PC-3 (cell line): ENCODE data around the gene MALRD1. TPM values are rescaled to one million over a fixed set of nuclear protein-coding genes. Genes with fewer than 3 reads are reported as not detected.

ENCODE experiments used
- ATAC-seq: fragments of 200-7000 bp; cut with Tn5 transposase; 2 replicates; pipeline ENCODE4 v1.9.1; 2020; ENCODE audit warnings: mild to moderate bottlenecking, moderate library complexity
- BruUV-seq: library from RNA; stranded (reverse); fragments of 400-500 nt; replicated peaks from 2 replicates; lab custom pipeline; 2021; lab: Mats Ljungman, UMichigan
- CTCF ChIA-PET: fragments of 300-600 bp; sonication (Branson Sonifier 250); formaldehyde crosslinking; loops from one replicate; lab custom pipeline; 2022; ENCODE audit warnings: antibody characterized with exemption; lab: Charles Lee
- POLR2A ChIA-PET: fragments of 300-600 bp; sonication (Branson Sonifier 250); formaldehyde crosslinking; loops from one replicate; lab custom pipeline; 2022; ENCODE audit warnings: antibody characterized with exemption; ENCODE audit not compliant: unreplicated experiment; lab: Charles Lee
- DNase-seq: peaks from one replicate; pipeline ENCODE4 v3.0.0-alpha.2; 2015
- H2AFZ ChIP-seq: fragments of 300-600 bp; sonication (generic); 2 replicates; pipeline ENCODE4 v1.6.0; 2016; ENCODE audit warnings: antibody characterized with exemption, low read length
- H3F3A ChIP-seq: fragments of 300-600 bp; sonication (generic); one replicate; pipeline ENCODE4 v1.6.0; 2017; ENCODE audit warnings: antibody characterized with exemption, low read length, control low read depth, mild to moderate bottlenecking; ENCODE audit not compliant: unreplicated experiment
- H3K27ac ChIP-seq: fragments of 300-600 bp; sonication (generic); 2 replicates; pipeline ENCODE4 v1.5.1; 2016; ENCODE audit warnings: mild to moderate bottlenecking, low read length
- H3K27me3 ChIP-seq: fragments of 300-600 bp; sonication (generic); 2 replicates; pipeline ENCODE4 v1.6.1; 2016; ENCODE audit warnings: low read length, mixed read lengths
- H3K36me3 ChIP-seq: fragments of 300-600 bp; sonication (generic); 2 replicates; pipeline ENCODE4 v1.6.1; 2016; ENCODE audit warnings: low read depth, mixed run types, low read length, mixed read lengths
- H3K4me1 ChIP-seq: fragments of 300-600 bp; sonication (generic); 2 replicates; pipeline ENCODE4 v1.5.1; 2016; ENCODE audit warnings: low read length; ENCODE audit not compliant: insufficient read depth
- H3K4me2 ChIP-seq: fragments of 300-600 bp; sonication (generic); 2 replicates; pipeline ENCODE4 v1.6.0; 2016; ENCODE audit warnings: low read length
- H3K4me3 ChIP-seq: fragments of 300-600 bp; sonication (generic); 2 replicates; pipeline ENCODE4 v1.5.1; 2016; ENCODE audit warnings: mild to moderate bottlenecking, low read length, mixed read lengths
- H3K79me2 ChIP-seq: fragments of 300-600 bp; sonication (generic); 2 replicates; pipeline ENCODE4 v1.6.1; 2017; ENCODE audit warnings: low read length, mixed read lengths
- H3K9ac ChIP-seq: fragments of 300-600 bp; sonication (generic); 2 replicates; pipeline ENCODE4 v1.6.0; 2016; ENCODE audit warnings: mild to moderate bottlenecking, low read length
- H3K9me2 ChIP-seq: fragments of 300-600 bp; sonication (generic); replicated peaks from 2 replicates; pipeline ENCODE4 v1.6.1; 2016; ENCODE audit warnings: mixed run types, low read length, mixed read lengths
- H3K9me3 ChIP-seq: fragments of 300-600 bp; sonication (generic); 2 replicates; pipeline ENCODE4 v1.6.1; 2016; ENCODE audit warnings: low read length, mixed read lengths
- H4K20me1 ChIP-seq: fragments of 300-600 bp; sonication (generic); 2 replicates; pipeline ENCODE4 v1.6.1; 2016; ENCODE audit warnings: low read length, mixed read lengths
- EZH2 ChIP-seq: fragments of 300-600 bp; sonication (generic); IDR thresholded peaks from one replicate; pipeline ENCODE4 v1.6.1; 2017; ENCODE audit warnings: antibody characterized with exemption, mild to moderate bottlenecking, low read length; ENCODE audit not compliant: unreplicated experiment
- EZH2phosphoT487 ChIP-seq: fragments of 300-600 bp; sonication (generic); IDR thresholded peaks from 2 replicates; pipeline ENCODE4 v1.6.1; 2018; ENCODE audit warnings: mild to moderate bottlenecking, antibody characterized with exemption, low read length, borderline replicate concordance
- intact Hi-C: fragments of 100-400 bp; cut with micrococcal nuclease; formaldehyde crosslinking; loops from 2 replicates; pipeline ENCODE4 v1.9.0; 2023
- total RNA-seq: library from RNA; depleted of rRNA; stranded (reverse); fragments of >200 nt; gene quantifications from 2 replicates; pipeline ENCODE4 v1.2.3, GENCODE V29; 2014
- TF ChIP-seq, protein P1 (sequence below): fragments of 300-600 bp; sonication (generic); conservative IDR thresholded peaks from 2 replicates; pipeline ENCODE4 v1.5.1; 2017; ENCODE audit warnings: antibody characterized with exemption, low read depth, mild to moderate bottlenecking, low read length

MALRD1 gene
- total RNA-seq, 1 experiment from 2014 or later: not detected

DNA sequence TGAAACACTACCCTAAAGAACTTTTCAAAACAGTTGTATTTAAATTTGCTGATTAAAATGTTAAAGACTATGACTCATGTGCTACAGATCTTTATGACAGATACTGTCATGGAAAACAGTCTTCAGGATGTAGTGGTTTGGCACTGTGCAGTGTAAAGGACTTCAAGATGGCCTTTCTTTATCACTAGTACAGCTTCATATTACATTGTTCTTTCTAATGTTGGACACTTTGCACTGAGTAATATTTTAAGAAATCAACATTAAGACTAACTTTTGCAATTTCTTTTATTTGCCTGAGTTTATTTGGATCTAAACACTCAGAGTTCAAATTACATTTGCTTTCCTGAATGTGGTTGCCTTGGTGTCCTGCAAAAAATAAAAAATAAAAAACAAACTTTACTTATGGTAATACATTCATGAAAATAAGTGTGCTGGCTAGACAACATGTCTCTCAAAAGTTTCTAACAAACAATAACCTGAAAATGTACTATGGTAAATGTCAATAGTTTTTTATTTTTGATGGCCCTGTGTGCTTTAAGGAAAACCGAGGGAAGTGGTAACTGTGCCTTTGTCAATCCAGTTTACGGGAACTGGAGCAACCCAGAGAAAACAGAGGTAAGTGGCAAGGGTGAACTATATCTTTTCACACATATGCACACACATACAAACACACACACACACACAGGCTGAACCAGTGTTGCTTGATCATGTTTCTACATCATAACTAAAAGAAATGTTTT lies 681.7 kb downstream of the MALRD1 start:
- ATAC-seq (no peak), DNase-seq (peak; percentile 28)
- H3K9me3 ChIP-seq: no peaks in the 10 kb centered on the region
- H3K9me2 ChIP-seq: no peaks in the 10 kb centered on the region
- intact Hi-C loops: no loop called here
- H3K4me2 ChIP-seq: no peak overlapping the region
- BruUV-seq: no TSS peak
- H3K9ac ChIP-seq: no peak overlapping the region
- no peaks in the 10 kb centered on the region for H3K36me3 ChIP-seq
- H3K4me1 ChIP-seq: no peaks in the 10 kb centered on the region
- H4K20me1 ChIP-seq: no peaks in the 10 kb centered on the region
- H2AFZ ChIP-seq: no peak overlapping the region
- no peaks in the 10 kb centered on the region for H3F3A ChIP-seq
- H3K4me3 ChIP-seq: no peak overlapping the region
- no peaks in the 10 kb centered on the region for H3K79me2 ChIP-seq
- H3K27ac ChIP-seq: no peak overlapping the region
- TF ChIP-seq EZH2 (no peak), EZH2phosphoT487 (no peak)
- TF ChIP-seq, protein P1, sequence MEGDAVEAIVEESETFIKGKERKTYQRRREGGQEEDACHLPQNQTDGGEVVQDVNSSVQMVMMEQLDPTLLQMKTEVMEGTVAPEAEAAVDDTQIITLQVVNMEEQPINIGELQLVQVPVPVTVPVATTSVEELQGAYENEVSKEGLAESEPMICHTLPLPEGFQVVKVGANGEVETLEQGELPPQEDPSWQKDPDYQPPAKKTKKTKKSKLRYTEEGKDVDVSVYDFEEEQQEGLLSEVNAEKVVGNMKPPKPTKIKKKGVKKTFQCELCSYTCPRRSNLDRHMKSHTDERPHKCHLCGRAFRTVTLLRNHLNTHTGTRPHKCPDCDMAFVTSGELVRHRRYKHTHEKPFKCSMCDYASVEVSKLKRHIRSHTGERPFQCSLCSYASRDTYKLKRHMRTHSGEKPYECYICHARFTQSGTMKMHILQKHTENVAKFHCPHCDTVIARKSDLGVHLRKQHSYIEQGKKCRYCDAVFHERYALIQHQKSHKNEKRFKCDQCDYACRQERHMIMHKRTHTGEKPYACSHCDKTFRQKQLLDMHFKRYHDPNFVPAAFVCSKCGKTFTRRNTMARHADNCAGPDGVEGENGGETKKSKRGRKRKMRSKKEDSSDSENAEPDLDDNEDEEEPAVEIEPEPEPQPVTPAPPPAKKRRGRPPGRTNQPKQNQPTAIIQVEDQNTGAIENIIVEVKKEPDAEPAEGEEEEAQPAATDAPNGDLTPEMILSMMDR: no peak
- H3K27me3 ChIP-seq: no peaks in the 10 kb centered on the region
- ChIA-PET POLR2A (no interaction called here), CTCF (no interaction called here)

DNA sequence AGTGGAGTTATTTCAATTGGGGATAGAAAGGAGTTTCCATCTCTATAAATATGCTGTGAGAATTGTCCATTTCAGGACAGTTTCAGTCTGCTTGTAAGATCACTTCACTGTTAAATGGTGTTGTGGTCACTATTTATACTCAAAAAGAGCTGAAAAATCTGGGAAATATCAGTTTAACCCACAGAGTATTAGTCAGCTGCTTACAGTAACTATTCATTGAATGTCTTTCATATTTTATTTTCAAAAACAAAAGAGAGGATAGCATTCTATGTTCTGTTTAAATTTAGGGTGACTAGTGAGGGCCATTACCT lies 682.3 kb downstream of the MALRD1 start:
- Histone ChIP-seq H3K9ac (no peak overlapping the region), H3F3A (no peaks in the 10 kb centered on the region), H3K4me3 (no peak overlapping the region), H2AFZ (no peak overlapping the region), H3K4me1 (no peaks in the 10 kb centered on the region), H3K79me2 (no peaks in the 10 kb centered on the region), H3K4me2 (no peak overlapping the region), H3K9me3 (no peaks in the 10 kb centered on the region), H3K36me3 (no peaks in the 10 kb centered on the region), H3K9me2 (no peaks in the 10 kb centered on the region), H3K27ac (no peak overlapping the region), H4K20me1 (no peaks in the 10 kb centered on the region), H3K27me3 (no peaks in the 10 kb centered on the region)
- DNase-seq: no peak
- intact Hi-C loops: no loop called here
- TF ChIP-seq EZH2: no peak
- TF ChIP-seq, protein P1: no peak
- no peak for TF ChIP-seq EZH2phosphoT487
- POLR2A ChIA-PET: no interaction called here
- BruUV-seq: no TSS peak
- no peak for ATAC-seq
- CTCF ChIA-PET: no interaction called here

DNA sequence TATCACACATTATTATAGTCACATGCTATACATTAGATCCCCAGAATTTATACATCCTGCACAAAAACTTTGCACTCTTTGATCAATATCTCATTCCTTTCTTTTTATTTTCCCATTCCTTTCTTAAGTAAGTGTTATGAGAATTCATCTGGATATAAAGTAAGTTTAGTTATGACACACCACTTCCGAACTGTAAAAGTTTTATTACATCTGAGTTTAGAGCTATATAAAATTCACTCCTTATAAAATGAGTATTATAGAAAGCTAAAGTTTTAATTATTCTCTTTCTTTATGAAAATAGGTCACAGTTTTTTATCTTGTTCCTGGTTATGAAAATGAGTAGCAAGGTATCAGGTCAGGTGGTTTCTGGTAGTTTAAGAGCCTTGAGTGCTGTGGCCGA lies 683.0 kb downstream of the MALRD1 start:
- Histone ChIP-seq H3K79me2 (no peaks in the 10 kb centered on the region), H2AFZ (no peak overlapping the region), H3K4me1 (no peaks in the 10 kb centered on the region), H3K27me3 (no peaks in the 10 kb centered on the region), H3K4me2 (no peak overlapping the region), H3K9me2 (no peaks in the 10 kb centered on the region), H4K20me1 (no peaks in the 10 kb centered on the region), H3K4me3 (no peak overlapping the region), H3K9ac (no peak overlapping the region), H3K36me3 (no peaks in the 10 kb centered on the region), H3K9me3 (no peaks in the 10 kb centered on the region), H3K27ac (no peak overlapping the region), H3F3A (no peaks in the 10 kb centered on the region)
- CTCF ChIA-PET: no interaction called here
- no TSS peak for BruUV-seq
- ATAC-seq: no peak
- POLR2A ChIA-PET: no interaction called here
- no peak for TF ChIP-seq EZH2
- TF ChIP-seq, protein P1: no peak
- no peak for TF ChIP-seq EZH2phosphoT487
- DNase-seq: no peak
- intact Hi-C loops: no loop called here
